ENCODE measurements around the gene HES6.

The HES6 gene

DNA sequence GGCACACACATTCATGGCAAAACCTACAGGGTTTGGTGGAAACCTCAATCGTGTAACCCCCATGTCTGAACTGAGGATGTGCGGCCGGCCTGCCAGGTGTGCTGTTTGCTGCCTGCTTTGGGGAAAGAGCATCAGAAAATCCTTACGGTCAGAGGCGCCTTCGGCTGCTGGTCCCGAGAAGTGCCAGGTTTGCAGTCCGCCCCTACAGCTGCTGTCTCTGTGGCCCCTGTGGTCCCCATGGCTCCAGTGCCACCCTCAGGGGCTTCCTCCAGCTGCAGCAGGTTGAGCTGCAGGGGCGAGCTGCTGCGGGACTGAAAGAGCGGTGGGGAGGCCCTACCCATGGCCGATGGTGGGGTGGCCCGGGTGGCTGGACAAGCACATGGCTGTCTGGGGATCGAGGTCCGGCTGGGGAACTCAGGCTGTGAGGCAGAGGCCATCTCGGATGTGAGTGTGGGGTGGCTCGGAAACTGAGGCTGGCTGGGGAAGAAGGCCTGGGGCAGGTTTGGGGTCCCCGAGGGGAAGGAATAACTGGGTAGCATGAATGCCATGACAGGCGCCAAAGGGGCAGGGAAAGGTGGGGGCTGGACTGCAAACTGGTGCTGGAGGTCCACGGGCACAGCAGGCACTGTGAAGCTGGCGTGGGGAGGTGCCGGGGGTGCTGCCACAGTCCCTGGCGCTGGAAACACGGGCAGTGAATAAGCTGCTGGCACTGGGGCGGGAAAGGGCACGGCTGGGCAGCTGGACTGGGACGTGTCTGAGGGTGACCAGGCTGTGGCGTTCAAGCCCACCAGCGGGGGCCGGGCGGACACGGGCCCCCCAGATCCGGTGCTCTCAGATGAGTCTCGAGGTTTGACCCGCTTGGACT lies 13.2 kb upstream of the HES6 start:
- DNase-seq = no peak

DNA sequence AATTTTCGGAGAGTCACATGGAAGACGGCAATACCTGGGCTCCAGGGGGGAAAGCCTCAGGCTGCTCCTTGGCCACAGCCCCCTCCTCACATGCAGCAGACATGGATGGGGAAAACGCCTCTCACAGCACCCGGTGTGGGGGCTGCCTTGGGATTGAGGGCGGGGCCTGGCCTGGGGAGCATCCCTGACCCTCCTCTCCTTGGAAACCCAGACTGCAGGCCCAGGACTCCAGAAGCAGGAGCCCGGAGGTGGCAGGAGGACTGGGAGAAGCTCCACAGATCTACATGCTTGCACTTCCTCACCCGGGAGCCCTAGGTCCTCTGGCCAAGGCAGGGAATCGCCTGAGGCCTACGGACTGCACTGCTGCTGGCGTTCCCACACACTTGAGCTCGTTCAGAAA lies 12.1 kb upstream of the HES6 start:
- no peak for DNase-seq

DNA sequence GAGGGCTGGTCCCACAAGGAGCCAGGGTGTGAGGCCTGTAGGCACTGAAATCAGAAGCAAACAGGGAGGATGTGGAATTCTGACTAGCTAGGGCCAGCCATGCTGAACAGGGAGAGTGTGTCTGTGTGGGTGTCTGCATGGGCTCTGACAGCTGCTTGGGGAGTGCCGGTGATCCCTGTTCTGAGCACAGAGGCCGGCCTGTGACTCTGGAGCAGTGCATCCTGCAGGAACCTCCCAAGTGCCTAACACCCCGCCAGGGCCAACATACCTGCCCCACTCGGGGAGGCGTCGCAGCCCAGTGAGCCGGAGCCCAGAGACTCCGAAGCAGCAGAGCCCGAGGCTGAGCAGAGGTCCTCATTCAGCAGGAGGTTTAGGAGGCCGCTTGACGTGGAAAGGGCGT lies 11.5 kb upstream of the HES6 start:
- no peak for DNase-seq

DNA sequence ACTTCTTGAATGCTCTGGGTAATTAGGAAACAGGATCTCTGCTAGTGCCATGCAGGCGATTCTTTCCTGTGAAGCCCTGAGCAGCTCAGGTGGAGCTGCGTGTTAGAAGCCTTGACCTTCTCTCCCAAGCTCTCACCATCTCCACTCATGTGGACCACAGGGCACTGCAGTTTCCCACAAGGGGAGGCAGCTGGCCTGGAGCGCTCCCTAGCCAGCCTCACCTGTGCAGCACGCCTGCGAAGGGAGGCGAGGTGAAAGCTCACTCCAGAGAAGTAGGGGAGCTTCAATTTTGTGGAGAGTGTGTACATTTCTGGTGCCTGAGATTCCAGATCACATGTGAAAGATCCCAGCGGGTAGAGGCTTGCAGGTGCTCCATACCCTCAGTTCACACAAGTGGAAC lies 11.1 kb upstream of the HES6 start:
- no peak for DNase-seq

DNA sequence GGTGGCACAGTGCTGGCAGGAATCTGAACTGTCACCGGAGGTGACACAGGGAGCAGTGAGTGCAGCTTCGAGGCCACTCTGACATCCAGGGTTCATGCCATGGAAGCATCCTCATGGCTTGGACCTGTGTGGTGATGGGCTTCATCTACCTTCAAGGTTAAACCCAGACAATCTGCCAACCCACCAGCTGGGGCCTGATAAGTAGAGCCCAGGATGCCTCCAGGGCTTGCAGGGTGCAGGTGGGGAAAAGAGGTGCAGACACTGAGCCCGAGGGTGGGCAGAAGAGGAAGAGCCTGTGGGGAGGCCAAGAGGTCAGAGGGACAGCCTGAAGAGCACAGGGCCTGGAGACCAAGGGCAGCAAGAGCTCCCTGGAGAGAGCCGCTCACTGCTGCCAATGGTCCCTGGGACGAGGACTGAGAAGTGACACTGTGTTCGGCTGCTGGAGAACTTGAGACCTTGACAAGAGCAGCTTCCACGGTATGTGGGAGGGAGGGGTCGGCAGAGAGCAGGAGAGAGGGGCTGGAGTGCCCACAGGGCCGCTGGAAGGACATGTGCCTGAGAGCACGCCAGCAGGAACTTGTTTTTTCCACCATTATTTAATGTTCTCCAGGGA lies 8.1 kb upstream of the HES6 start:
- no peak for DNase-seq

DNA sequence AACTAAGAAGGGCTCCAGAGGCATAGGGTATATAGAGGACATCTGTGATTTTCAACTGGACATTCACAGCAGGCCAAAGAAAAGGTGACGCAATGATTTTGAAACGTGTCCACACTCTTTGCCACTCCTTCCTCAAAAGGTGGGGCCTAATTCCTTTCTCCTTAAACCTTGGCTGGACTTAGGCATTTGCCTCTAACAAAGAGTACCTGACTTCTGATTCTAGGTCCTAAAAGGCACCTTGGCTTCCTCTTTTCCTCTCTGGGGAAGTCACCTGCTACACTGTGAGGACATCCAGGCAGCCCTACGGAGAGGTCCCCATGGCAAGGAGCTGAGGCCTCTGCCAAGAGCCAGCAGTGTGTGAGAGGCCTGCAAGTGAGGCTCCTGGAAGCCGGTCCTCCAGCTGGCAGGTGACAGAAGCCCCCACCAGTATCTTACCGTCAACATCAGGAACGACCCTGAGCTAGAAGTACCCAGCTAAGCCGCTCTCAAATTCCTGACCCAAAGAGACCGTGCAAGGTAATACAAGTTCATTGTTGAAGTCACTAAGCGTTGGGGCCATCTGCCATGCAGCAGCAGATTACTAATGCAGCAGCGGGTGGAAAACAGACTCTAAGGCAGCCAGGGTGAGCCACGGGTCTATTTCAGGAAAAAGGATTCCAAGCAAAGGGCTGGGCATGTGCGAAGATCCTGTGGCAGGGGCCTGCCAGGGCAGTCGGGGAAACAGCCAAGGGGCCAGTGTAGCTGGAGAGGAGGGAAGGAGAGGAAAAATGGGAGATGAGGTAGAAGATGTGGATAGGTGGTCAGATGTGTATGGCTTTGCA lies 7.4 kb upstream of the HES6 start:
- no peak for DNase-seq

DNA sequence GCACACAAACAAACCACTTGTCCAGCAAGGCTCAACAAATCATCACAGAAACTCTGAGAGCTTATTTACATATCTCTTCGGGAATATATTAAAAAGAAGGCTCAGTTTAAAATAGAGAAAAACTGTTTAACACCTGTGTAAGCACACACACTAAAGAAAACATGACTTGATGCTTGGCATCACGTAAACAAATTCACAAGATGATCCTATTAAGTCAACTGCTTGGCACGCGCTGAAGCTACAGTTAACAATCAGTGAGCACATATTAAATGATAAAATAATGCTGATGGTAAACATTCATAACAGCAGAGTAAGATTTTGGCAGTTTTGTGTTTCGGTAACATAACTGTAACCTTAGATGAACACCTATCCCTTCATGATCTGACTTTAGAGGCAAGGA lies 4.3 kb upstream of the HES6 start:
- DNase-seq = no peak

DNA sequence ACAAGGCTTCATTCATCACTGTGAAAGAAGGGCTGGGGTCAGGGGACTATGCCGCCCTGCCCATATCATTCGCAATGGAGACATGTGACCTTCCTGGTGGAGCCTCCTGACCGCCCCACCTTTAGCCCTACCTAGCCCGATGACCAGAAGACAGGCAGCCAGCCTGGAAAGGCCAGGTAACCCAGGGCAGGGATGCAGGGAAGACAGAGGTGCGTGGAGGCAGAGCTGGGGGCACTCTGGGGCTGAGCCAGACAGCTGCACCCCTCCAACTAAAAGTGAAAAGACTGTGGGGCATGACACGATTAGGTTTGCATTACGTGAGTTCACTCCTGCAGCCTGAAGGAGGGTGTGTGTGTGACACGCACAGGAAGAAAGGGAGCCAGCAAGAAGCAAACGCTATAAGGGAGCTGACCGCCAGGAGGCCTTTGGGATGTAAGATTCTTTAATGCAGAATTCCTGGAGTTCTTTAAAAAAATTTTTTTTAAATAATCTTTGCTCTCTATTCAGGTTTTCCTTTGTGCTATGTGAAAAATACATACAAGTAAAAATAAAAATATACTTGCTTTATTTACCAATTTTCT lies 3.7 kb upstream of the HES6 start:
- DNase-seq = no peak

DNA sequence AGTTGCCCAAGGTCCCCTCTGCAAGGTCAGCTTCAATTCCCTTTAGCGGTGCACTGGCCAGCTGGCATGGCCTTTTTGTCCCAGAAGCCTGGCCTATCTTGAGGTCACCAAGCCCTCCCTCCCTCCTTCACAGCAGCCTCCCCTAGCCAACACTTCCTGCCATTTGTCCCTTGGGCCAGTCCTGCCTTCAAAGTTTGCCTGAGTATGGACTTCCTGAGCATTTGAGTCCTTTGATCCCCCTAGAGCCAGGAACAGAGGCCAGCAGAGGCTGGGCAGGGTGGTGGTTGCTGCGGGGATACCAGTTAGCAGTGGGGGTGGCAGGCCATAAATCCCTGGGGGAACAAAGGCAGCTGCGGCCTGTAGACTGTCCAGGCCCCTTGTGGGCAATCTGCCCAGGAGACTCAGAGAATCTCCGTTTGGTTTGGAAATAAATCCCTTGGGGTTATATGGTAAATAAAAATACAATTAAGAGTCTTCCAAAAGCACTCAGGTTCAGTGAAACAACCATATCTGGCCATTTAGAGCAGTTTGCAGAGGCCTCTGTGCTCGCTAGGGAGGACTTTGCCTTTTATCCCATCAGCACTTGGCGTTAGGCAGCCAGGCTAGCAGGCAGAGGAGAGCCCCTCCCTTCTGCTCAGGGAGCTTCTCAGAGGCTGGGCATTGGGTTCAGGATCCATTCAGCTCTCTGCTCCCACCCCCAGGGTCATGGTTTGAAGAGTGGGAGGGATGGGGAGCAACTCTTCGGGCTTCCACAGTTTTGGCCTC lies 3.1 kb upstream of the HES6 start:
- no peak for DNase-seq

DNA sequence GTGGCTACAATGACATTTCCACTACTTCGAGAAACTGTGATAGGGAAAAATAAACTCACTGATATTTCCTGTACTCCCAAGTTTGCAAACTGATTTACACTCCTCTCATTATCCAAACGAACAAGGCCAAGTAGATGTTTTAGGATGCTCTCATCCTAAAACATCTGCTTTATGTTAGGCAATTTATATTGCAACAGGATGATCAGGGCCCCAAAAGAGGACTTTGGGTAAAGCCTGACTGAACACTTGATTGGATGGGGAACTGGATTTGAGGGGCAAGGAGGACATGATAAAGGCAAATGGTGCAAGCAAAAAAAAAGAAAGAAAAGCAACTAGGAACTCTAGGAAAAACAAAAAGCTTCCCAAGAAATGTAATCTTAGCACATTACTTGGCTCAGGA lies 2.1 kb upstream of the HES6 start:
- DNase-seq = no peak

DNA sequence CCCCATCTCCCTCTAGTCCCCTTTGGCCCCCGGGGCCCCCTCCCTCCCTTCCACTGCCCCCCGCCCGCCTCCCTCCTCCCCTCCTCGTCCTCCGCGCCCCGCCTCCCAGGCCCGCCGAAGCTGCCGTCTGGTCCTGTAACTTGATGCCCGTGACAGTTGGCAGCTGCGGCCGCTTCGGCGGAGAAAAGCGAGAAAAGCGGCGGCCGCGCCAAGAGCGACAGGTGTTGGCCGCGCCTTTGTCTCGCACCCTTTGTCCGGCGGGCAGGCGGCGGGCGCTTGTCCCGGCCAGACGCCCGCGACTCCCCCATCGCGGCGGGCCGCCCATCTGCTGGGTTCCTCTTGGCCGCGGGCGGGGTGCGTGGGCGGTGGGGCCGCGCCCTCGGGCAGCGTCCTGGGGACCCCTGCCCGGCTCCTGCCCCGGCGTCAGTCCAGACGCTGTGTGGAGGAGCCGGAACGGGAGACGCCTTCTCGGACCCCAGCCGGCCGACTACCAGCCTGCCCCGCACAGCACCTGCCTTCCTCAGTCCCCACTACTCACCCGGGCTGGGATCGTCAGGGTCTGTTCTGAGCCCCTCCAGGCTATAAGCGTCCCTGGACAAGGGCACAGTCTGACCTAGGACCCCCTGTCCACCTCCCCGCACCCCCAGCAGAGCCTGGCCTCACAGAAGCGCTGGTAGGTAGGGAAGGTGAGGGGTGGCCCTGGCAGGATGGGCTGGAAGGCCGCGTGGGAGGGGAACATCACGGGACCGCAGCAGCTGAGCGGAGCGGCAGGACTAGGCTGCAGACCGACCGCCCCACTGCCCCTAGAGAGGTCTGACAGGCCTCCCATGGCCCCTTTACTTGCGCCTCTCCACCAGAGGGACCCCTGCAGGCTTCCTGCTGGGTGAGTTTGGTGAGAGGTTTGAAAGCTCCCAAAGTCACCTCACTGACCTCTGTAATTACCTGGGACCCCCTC lies 1.2 kb upstream of the HES6 start:
- peak; percentile 31 for DNase-seq

DNA sequence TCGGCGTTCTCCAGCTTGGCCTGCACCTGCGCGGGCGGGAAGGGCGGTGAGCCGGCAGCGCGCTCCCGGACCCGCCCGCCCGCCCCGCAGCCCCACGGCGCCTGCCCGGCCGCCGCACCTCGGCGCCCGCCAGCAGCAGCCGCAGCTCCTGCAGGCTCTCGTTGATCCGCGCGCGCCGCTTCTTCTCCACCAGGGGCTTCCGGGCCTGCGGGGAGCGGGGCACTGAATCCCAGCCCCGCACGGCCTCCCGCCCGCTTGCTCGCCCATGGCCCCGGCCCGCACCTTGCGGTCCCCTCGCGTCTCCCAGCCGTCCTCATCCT lies 335 bp downstream of the HES6 start:
- DNase-seq = peak; percentile 15

DNA sequence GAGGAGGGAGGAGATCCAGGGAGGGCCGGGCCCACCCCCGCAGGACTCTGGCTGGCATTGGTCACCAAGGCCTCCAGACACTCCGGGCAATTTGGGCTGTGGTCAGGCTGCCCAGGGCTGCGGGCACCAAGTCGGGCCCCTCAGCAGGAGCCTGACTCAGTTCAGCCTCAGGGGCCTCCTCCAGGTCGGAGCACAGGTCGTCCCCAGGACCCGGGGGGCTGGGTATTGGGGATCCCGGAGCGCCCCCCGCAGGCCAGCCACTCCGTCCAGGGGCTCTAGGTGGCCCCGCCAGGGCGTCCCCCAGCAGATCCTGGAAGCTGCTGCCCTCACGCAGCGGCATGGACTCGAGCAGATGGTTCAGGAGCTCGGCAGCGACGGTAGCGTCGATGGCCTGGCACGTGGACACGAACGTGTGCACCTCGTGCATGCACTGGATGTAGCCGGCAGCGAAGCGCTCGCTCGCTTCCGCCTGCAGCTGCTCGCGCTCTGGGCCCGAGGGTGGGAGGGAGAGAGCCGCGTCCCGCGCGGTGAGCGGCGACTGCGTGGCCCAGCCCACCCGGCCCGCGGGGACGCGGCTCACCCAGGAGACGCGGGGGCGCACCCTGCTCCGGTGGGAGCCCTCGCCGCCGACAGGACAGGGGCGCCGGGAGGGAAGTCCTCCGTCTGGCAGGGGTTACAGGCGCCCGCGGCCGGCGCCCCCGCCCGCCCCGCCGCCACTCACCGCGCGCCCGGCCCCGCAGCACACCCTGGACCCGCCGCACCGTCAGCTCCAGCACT lies 884 bp downstream of the HES6 start:
- peak; percentile 20 for DNase-seq

DNA sequence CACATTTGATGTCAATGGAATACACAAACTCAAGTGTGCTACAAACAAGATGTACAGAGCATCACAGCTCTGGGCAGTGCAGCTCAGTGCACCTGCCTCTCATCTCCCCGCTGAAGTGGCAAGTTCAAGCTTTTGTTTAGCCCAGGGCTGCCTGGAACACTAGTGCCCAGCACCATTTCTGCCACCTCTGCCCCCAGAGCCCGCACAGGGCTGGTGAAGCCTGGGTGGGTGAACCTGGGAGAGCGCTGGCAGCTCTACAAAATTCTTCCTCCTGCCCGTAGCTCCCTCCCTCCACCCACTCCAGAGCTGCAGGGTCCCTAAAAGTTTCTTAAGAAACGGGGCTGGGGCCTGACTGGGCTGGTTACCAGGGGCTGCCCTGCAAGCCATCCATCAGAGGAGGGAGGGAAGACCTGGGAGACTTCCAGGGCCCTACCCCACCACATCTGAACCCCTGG lies 1.5 kb downstream of the HES6 start:
- no peak for DNase-seq

DNA sequence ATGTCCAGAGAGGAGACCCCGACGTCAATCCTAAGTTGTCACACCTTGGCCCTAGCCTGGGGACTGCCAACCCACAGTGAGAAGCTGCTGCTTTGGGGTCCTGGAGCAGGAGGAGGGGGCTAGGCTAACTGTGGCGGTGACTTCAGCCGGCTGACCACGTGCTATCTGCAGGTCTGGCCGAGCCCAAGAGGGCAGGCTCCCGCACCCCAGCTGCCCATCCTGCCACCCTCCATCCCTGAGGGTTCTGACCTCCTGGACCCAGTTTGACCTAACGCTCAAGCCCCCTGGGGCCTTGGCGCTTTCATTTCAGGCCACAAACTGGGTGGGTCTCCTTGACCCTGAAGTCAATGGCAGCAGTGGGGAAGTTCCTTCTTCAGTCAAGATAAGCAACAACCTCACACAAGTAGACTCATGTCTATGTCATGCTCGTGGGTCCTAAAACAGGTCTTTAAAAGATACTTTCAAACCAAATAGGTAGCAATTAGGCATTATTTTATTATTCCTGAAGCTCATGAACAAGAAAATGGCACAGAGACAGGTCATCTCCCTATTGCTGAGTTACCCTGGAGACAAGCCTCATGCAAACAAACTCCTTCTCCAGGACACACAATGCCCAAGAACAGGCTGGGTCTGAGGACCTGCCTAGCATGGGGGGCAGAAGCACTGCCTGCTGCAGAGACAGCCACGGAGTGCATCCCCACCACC lies 2.3 kb downstream of the HES6 start:
- no peak for DNase-seq

DNA sequence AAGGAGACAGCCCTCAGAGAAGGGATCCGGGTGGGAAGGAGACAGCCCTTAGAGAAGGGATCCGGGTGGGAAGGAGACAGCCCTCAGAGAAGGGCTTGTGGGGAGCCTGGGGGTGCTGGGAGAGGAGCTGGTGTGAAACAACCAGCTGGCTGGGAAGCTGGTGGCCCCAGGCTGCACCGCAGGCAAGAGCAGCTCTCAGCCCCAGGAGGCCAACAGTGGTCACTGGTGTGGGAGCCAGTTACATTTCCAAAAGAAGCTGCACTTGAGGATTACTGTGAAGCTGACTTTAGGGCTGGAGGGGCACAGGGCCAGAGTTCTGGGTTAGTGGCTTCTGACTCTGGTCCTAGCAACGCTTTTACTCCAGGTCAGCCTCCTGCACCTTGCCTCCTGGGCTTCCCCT lies 3.3 kb downstream of the HES6 start:
- no peak for DNase-seq

DNA sequence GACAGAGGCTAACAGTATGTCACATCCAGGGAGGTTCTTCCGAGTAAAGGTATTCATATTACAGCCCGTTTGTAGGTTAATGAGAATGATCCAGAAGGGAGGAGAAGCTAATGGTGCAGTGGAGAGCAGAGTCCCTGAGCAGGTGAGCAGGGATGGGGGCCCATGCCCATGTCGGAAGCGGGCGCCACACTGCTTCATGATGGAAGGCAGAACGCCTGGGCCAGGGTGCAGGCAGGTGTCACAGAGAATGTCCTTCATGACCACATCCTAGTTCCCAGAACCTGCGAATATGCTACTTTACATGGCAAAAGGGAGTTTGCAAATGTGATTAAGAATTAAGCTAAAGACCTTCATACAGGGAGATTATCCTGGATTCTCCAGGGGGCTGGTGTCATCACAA lies 4.0 kb downstream of the HES6 start:
- no peak for DNase-seq

DNA sequence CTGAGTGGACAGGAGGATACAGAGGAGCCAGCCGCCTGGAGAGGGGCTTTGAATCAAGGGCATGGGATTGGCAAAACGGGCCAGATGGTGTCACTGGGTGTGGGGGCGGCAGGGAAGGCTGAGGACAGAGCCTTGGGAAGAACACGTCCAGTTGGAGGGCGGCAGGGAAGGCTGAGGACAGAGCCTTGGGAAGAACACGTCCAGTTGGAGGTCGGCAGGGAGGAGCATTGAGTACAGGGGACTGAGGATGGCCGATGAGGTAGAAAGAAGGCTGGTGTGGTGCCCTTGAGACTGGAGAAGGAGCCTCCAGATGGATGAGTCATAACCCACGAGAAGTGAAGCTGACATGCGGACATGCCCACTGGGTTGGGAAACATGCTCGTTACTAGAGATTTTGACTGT lies 4.5 kb downstream of the HES6 start:
- peak; percentile 31 for DNase-seq

DNA sequence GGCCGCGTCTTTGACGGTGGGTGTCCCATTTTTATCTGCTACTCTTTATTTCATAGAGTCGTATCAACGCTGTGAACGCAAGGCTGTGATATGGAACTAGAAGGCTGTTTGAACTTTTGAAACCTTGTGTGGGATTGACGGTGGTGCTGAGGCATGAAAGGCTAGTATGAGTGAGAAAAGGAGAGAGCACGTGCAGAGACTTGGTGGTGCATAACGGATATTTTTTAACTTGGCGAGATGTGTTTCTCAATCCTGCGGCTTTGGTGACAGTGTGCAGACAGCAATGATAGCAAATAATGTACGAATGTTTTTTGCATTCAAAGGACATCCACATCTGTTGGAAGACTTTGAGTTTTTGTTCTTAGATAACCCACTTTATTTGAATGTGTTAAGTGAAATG lies 6.2 kb downstream of the HES6 start:
- no peak for DNase-seq

DNA sequence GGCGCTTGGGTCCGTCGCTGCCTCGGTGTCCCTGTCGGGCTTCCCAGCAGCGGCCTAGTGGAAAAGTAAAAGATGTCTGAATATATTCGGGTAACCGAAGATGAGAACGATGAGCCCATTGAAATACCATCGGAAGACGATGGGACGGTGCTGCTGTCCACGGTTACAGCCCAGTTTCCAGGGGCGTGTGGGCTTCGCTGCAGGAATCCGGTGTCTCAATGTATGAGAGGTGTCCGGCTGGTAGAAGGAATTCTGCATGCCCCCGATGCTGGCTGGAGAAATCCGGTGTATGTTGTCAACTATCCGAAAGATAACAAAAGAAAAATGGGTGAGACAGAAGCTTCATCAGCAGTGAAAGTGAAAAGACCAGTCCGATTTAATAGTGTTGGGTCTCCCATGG lies 8.0 kb downstream of the HES6 start:
- no peak for DNase-seq

Measured in fibroblast of skin of back (primary cell).